MV-4-11 (cell line): ENCODE results near the gene MYOG.

Source experiments
- DNase-seq: peaks from one replicate; lab custom pipeline; 2025; lab: John Stamatoyannopoulos, UW

The MYOG gene

DNA sequence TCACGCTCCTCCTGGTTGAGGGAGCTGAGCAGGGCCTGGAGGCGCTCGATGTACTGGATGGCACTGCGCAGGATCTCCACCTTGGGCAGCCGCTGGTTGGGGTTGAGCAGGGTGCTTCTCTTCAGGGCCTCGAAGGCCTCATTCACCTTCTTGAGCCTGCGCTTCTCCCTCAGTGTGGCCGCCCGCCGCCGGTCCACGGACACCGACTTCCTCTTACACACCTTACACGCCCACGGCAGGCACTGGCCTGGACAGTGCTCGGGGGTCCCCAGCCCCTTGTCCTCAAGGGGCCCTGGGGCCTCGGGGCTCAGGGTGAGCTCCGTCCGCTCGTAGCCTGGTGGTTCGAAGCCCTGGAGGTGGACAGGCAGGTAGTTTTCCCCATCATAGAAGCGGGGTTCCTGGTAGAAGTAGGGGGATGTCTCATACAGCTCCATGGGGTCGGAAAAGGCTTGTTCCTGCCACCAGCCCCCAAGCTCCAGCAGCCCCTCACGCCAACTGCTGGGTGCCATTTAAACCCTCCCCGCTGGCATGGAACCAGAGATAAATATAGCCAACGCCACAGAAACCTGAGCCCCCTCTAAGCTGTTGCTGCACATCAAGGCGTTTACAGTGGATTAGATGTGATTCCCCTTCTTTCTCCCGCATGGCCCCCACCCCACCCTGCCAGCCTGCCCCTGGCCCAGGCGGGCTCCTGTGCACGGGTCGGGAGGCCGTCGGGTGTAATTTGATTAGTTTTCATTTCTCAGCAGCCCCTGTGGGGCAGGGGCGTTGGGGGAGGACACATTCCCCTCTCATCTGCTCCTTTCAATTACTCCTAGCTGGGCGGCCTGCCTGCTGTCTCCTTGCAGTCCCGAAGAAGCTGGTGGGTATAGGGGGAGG, at the start of gene MYOG:
Gene MYOG (minus strand): TSS at position 485 of the 879 bp plus-strand sequence. CDS start 51 bp downstream, at position 434.
- DNase-seq: no peak

DNA sequence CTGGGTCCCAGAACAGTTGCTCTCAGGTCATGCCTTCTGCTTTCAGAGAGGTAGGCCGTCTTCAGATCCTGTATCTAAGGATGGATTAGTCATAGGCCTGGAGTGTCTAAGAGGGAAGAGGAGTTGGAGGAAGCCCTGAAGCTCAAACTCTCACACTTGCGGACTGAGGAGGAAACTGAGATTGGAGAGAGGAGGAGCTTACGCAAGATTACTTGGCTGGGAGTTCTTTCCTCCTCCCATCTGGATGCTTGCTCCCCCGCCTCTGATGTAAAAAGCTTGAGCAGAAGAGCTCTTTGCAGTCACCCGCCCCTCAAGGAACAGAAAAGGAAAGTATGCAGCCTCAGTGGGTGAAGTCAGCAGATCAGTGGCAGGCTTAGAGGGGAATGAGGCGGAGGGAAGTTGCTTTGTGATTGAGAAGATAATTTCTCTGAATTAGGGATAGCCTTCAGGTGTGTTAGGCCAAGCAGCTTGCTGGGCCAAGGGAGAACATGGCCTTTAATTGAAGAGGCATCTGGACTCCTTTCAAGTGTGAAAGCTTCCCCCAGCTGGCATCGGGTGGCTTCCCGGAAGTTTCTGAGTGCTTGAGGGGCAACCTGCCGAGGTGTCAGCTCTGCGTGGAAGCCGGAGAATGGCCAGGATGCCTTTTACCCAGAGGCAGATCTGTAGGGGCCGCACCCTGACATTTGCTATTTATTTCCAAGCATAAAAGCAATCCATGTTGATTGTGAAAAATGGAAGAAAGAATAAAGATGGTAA, 48.3 kb upstream of the MYOG start:
- DNase-seq: peak; percentile 92

- DNase-seq: no peak
Observed at GRCh38 chr1:203131548-203132200, 45.9 kb upstream of the MYOG start.

- DNase-seq: no peak
Observed at GRCh38 chr1:203130358-203130985, 44.7 kb upstream of the MYOG start.

DNA sequence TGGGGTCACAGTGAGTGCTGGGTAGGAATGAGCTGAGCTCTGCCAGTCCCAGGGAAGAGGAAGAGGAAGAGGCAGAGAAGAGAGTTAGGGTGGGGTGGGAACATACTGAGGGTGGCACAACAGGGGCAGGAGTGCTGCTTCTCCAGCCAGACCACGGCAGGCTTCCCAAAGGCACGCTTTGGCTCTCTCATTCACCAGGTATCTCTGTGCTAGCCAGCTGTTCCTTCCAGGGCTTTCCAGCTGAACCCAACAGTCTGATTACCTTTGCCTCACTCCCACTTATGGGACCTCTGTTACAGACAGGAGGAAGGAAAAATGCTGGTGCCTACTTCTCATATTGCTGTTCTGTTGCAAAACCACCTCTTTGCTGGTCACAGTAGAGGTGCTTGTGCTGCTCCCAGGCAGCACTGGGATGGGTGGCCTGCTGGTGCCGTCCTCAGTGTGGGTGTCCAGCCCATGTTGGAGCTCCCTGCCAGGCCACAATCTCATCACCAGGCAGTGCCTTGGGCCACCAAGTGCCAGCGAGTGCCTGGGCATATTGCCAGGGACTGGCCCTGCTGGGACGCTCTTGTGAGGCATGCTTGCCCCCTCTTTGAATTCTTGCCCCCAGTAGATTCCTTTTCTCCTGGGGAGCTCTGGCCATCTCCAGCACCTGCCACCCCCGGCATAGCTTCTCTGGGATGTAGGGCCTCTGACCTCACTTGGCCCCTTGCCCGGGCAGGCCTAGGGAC, 43.9 kb upstream of the MYOG start:
- no peak for DNase-seq

- DNase-seq: no peak
Observed at GRCh38 chr1:203128716-203129500, 43.1 kb upstream of the MYOG start.

GRCh38 chr1:203128431-203128715, 42.6 kb upstream of the MYOG start:
- no peak for DNase-seq

- peak; percentile 17 for DNase-seq
Observed at GRCh38 chr1:203127666-203128430, 42.0 kb upstream of the MYOG start, which contains the start of gene ADORA1. TSS of gene ADORA1 (plus strand) at chr1:203127726. CDS start at chr1:203128842, 1,116 bp downstream.

- DNase-seq: peak; percentile 3
Observed at GRCh38 chr1:203126866-203127665, 41.3 kb upstream of the MYOG start.

GRCh38 chr1:203126151-203126865, 40.5 kb upstream of the MYOG start:
- DNase-seq: peak; percentile 45

DNA sequence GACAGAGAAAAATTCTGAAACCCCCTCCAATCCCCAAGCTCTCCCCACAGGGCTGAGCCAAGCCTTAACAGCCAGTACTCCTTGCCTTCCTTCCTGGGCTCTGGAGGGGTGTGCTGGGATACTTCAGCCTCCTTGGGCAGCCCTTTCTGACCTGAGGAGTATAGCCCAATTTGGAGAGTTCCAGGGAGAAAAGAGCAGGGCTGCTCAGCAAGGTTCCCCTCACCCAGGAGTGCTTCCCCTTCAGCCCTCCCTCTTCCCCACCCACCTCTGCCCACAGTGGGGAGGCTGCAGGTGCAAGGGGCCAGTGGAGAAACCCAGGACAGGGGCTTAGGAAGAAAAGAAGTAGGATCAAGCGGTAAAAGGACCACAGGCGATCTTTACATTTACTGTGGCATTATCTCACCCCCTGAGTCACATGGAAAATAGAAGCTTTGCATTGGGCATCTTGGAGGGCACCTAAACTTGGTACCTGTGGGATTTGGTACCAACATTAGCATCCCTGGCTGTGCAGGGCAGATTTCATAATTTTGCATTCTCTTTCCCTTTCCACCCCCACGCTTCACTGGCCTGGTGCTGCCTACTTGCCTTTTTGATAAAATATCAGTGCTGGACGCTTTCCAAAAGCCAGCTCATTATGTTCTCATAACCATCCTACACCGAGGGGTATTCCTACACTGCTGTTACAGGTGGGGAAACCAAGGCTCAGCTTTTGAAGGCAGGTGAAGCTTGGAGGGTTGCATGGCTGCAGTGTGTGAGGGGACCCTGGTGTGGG, 38.9 kb upstream of the MYOG start:
- DNase-seq: no peak

- DNase-seq: no peak
Observed at GRCh38 chr1:203124011-203124410, 38.2 kb upstream of the MYOG start.

DNA sequence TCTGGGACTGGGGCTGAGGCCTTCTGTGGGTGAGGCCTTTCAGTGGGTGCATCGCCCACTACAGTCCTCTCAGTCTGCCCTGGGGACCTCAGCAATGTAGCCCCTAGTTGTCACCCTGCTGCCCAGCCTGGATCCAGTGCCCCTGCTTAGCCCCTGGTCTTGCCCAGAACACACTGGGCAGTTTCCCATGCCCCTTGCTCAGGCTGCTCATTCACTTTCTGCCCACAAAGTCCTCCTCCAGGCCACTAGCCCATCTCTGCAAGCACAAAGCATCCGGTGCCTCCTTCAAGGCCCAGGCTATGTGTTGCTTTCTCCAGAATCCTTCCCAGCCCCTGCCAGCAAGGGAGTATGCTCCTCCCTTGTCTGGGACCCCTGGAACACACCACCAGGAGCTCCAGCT, 36.3 kb upstream of the MYOG start:
- no peak for DNase-seq

DNA sequence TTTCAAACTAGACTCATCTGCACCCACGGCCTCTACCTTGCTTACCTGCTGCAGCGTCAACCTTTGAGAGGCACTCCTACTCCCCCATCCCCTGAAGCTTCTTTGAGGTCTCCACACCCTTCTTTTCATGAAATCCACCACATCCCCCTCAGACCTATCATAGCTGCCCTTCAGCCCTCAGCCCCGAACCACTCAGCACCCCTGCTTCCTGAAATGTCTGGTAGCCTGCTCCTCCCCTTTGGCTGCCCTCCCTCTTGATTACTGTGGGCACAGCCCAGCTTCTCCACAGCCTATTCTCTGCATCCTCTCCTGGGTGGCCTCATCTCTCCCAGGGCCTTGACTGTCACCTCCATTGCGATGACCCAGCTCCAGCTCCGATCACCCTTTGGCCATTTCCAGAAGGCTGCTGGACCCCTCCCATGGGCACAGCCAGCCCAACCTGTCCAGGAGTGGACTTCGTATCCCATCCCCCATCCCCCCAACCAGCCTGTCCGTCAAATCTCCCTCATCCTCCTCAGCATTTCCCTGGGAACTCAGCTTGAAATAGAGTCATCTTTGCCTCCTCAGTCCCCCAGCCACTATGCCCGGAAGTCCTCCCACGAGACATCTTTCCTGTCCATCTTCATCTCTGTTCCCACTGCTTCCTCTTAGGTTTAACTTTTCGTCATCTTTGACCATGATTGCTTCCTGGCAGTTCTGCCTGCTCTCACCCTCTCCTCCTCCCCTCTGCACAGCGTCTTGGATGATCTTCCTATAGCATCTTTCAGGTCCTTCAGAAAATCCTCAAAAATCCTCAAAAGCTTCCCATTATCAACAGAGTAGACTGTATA, 35.6 kb upstream of the MYOG start:
- peak; percentile 72 for DNase-seq

- DNase-seq: peak; percentile 39
Observed at GRCh38 chr1:203120325-203121153, 34.7 kb upstream of the MYOG start.
